NCI-H2107 treated with DMSO at 0.1 percent for 48 hours (cell line): ENCODE results near the gene APOBEC2.
A peak's percentile ranks its signal among the peaks of the same experiment; 100 is the strongest.

Source experiments
- DNase-seq: peaks from one replicate; lab custom pipeline; 2025; ENCODE audit not compliant: unreplicated experiment; lab: John Stamatoyannopoulos, UW

The APOBEC2 gene

GRCh38 chr6:41037107-41037900, 15.7 kb upstream of the APOBEC2 start:
- no peak for DNase-seq

DNA sequence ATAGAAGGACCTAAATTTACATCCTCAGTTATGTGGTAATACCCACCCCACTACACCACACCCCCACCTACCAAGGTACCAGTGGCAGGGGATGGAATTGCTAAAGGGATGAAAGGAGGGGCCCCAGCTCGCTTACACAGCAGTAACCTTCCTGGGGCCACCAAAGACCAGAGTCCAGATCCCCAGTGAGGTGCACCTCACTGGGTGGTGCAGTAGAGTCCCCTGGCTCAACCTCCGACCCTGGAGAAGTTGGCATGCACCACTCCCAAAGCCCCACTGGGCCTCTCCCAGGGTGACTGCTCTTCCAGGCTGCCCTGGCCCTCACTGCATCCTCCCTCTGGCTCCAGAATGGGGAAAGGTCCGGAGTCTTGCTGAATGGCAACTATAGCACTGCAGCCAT, 14.8 kb upstream of the APOBEC2 start:
- DNase-seq = no peak

DNA sequence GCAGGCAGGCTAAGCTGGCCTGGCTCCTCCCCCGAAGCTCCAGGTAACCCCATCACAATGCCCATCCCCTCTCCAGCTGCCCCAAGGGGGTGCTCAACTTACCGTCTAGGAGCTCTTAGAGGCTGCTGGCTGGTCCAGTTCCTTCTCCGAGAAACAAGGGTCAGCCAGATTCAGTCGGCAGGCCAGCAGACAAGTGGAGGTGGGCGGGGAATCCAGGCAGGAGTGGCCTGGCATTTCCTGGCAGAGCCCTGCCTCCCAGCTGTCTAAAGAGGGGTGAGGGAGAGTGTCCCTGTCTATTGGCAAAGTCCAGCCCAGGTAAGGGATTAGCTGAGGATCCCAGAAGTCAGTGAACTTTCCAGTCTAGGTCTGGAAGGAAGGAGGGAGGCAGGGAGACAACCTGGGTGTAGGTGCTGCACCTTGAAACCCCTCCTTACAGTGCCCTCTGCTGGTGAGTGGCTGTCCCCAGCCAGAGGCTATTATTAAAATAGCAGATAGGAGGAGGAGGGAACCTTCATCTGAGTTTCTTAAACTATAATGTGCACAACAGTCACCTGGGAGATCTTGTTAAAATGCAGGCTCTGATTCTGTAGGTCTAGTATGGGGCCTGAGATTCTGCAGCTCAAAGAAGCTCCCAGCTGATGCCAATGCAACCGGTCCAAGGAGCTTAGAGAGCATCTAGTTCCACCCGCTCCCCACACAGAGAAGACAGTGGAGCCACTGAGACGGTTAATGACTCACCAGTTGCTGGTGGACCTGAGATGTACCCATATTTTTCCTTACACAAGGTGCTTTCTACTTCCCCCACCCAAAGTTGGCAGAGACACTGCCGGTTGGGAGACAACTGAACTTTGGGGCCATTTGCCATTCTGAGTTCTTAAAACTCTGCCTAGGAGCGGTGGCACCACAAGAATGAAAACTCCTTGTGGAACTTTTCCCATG, 13.7 kb upstream of the APOBEC2 start, which contains the start of gene UNC5CL:
TSS of gene UNC5CL (minus strand) at position 162 of the 939 bp plus-strand sequence. CDS start 4,147 bp downstream, outside the sequence.
- DNase-seq = peak; percentile 3

DNA sequence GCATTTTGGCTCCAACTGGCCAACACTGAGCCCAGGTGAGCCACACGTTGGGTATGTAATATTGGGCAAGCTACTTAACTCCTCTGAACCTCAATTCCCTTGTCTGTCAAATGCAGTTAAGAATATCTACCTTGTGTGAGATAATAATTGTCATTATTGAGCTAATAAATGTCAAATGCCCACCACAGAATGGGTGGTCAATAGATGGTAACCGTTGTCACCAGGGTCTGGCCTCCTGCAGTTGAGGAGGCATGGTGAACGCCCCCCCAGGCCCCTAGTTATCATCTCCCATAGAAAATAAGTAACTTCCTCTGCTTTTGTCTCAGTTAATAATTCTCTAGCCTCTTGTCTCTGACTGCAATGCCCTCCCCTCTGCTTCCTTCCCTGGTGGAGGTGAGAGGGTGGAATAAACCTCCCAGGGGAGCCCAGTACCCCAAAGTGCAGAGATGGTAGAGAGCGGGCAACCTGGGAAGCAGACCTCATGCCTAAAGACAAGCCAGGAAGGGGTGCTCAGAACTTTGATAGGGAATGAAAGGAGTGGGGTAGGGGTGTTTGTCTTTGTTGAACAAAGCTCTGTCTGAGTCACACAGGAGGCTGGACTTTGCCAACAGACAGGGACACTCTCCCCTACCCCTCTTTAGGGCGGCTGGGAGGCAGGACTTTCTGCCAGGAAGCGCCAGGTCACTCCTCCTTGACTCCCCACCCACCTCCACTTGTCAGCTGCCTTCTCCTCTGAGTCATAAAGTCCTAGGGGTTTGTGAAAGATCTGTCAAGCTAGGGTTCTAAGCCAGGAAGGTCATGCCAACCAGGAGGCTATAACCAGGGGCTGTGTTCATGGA, 12.7 kb upstream of the APOBEC2 start:
- no peak for DNase-seq

DNA sequence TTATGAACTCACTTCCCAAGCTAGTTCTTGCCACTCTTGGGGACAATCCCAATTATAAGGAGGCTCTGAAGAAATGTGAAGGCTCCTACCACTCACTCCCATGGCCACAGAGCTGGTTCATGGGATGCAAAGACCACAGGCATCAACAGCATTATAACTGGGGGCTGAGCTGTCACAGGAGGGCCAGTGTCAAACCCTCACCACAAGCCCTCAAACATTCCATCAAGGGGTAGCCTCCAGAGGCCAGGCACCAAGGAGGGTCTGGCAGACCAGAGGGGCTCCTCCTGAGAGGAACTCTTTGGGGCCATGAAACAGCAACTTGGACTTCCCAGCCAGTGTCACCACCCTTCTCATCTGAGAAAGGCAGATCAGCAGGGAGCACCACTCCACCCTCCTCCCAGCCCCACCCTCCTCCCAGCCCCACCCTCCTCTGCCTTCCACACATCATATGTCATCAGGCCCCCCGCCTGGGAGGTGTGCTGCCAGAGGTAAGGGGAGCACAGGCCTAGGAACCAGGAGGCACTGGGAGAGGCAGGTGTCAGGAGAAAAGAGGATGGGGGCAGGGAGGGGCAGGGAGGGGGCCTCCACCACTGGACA, 12.0 kb upstream of the APOBEC2 start:
- DNase-seq = no peak

GRCh38 chr6:41042226-41043055, 10.6 kb upstream of the APOBEC2 start, which contains the start of gene TSPO2:
TSPO2 (plus strand) TSS chr6:41042467; CDS start chr6:41042986, 519 bp downstream.
- no peak for DNase-seq

GRCh38 chr6:41043151-41043550, 9.9 kb upstream of the APOBEC2 start:
- DNase-seq = no peak

DNA sequence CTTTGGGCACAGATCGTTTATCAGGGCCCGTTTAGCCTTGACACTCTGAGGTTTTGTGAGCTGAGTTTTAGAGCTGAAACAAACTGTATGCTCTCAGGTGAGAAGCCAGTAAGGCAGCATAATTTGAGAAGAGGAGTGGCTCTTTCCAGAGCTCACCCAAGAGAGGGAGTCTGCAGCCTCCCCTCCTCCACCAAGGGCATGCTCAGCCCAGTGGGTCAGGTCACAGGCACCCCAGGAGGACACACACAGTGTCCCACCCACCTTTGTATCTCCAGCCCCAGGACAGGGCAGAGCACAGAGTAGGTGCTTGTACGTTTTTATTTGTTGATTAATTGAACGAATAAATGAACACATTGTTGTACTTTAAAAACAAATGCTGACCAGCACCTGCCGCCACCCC, 7.3 kb upstream of the APOBEC2 start:
- no peak for DNase-seq

- no peak for DNase-seq
These were observed 6.9 kb upstream of the APOBEC2 start for GRCh38 chr6:41046084-41046483.

GRCh38 chr6:41047306-41047705, 5.7 kb upstream of the APOBEC2 start:
- no peak for DNase-seq

DNA sequence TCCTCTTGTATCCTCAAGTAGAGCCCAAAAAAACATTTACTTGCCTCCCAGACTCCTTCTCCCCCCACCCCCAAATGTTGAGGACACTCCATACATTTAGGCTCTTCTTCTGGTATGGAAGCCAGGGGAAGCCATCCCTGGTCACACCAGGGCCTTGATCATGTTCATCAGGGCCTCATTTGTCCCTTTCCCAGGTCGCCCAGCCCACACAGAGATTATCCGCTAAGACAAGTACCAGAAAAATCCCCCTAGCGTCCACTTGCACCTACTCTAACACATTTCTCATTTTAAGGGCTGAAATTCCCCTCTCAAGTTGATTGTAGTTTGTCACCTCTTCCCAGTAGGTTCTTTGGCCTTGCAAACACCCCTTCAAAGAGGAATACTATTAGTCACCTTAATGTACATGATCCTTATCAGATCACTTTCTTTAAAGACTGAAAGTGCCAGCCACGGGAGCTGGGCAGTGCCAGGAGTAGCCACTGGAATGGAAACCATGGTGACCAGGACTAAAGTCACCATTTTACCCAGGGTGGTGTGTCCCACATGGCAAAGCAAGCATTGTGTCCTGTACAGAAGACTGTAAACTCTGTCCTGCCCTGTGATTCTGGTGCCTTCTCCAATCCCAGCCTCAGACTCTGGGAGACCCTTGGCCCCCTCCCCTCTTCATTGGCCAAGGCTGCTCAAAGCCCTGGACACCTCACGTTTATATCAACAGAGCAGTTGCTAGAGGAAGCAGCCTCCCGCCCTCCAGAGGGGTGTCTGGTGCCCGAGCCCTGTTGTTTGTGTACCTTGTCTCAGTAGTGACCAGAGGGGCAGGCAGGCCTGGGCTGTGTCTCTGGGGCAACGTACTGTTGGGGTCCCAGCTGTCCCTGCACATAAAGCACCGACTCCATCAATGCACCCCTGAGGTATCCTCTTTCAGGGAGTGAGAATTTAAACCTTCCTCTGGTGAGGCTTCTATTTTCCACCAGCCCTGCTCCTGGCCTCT, 5.0 kb upstream of the APOBEC2 start:
- DNase-seq = no peak

DNA sequence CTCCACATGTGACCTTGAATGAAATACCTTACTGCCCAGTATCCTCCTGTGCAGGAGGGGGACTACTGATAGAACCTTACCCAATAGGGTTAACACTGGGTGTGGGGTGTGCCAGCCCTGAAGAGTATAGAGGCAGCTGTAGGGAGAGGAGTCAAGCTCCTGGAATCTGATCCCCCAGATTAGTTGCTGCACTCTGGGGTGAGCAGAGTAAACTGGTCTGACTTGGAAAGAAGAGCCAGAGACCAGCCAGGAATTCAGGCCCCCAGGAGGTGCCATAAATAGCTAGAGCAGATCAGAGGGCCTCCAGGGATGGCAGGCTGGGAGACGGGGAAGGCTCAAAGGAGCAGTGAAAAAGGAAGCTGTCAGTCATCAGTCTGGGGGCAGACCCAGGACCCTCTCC, 3.5 kb upstream of the APOBEC2 start:
- DNase-seq = no peak

DNA sequence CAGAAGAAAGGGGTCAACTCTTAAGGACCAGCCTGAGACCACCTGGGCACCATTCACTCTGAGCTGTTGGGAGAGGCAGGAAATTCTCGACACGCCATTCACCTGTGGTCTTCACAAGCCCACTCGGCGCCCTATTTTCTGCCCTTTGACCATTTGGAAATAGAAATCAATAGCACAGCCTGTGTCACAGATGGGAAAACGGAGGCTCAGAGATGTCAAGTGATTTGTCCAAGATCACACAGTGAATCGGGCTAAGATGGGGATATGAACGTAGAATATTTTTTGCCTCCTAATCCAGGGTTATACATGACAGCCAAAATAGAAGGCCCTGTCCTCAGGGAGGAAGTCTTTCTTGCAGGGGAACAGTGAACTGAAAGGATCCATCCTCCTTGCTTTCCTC, 3.0 kb upstream of the APOBEC2 start:
- no peak for DNase-seq

- DNase-seq = no peak
These were observed 2.5 kb upstream of the APOBEC2 start for GRCh38 chr6:41050536-41050935.

- DNase-seq = no peak
These were observed 1.1 kb upstream of the APOBEC2 start for GRCh38 chr6:41051873-41052272.

DNA sequence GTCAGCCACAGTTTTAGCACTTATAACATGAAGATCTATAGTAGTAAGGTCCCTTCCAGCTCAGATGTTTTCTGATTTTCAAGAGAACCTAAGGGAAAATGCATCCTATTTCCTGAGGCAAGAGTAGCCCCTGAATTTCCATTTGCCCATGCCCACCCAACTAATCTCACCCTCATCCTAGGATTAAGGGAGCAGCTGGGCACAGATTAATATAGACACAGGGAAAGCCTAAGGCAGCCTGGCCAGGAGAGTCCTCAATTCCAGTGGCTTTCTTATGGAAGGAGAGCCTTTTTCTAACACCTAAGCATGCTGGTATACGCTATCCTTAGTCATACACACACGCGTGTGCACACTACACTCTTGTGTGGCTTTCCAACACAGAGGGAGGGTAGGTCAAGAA, 1.5 kb downstream of the APOBEC2 start:
- no peak for DNase-seq

GRCh38 chr6:41055149-41055548, 2.1 kb downstream of the APOBEC2 start:
- no peak for DNase-seq

GRCh38 chr6:41056768-41057490, 3.9 kb downstream of the APOBEC2 start:
- no peak for DNase-seq
